HEK293 (cell line): Measurements from ENCODE around the gene NUDT6.
"Not testable (repeated sequence)": the region's sequence is repeated elsewhere in the genome, so short reads cannot be mapped to it uniquely, and the experiment has no call there.

Source experiments
- CTCF ChIA-PET: fragments of 350-600 bp; formaldehyde crosslinking; extraction: SDS; loops from one replicate; lab custom pipeline; 2021; ENCODE audit warnings: antibody characterized with exemption; lab: Yijun Ruan, JAX
- POLR2A ChIA-PET: fragments of 300-600 bp; formaldehyde crosslinking; extraction: SDS; loops from one replicate; lab custom pipeline; 2020; ENCODE audit warnings: antibody characterized with exemption, inconsistent platforms; lab: Yijun Ruan, JAX
- H3K27ac ChIP-seq: fragments of 200-500 bp; sonication (Bioruptor generic); 2 replicates; pipeline ENCODE4 v1.5.1; 2014; ENCODE audit warnings: low read depth, low read length, control low read depth, inconsistent platforms; ENCODE audit errors: extremely low read depth
- H3K36me3 ChIP-seq, 2 experiments: fragments of 200-500 bp in 1 of 2; sonication (Bioruptor generic) in 1 of 2; 1 replicate in 1 of 2; 2 replicates in 1 of 2; pipeline ENCODE4 v1.5.1; 2014 to 2017; ENCODE audit warnings: inconsistent platforms in 2 of 2, low read length in 2 of 2; ENCODE audit not compliant: control insufficient read depth in 2 of 2, insufficient read depth in 1 of 2
- H3K4me1 ChIP-seq: fragments of 200-500 bp; sonication (Bioruptor generic); 2 replicates; pipeline ENCODE4 v1.5.1; 2014; ENCODE audit warnings: mild to moderate bottlenecking, low read length, inconsistent platforms; ENCODE audit not compliant: control insufficient read depth, insufficient read depth
- H3K4me3 ChIP-seq: 2 replicates; pipeline ENCODE4 v1.5.1; 2011; ENCODE audit warnings: low read depth, mild to moderate bottlenecking, control low read depth, low read length, moderate library complexity
- H3K9me3 ChIP-seq: fragments of 200-500 bp; sonication (Bioruptor generic); 2 replicates; pipeline ENCODE4 v1.5.1; 2014; ENCODE audit warnings: low read depth, low read length, inconsistent platforms; ENCODE audit not compliant: control insufficient read depth, insufficient read depth
- EGR2 ChIP-seq: fragments of 450-650 bp; formaldehyde crosslinking; IDR thresholded peaks from 2 replicates; pipeline ENCODE4 v1.5.1; 2016; ENCODE audit warnings: low read depth, missing biosample characterization, missing genetic modification characterization
- HIC1 ChIP-seq: fragments of 450-650 bp; formaldehyde crosslinking; IDR thresholded peaks from 2 replicates; pipeline ENCODE4 v1.5.1; 2016; ENCODE audit warnings: missing biosample characterization, missing genetic modification characterization
- KLF10 ChIP-seq: fragments of 450-650 bp; IDR thresholded peaks from 2 replicates; pipeline ENCODE4 v1.5.1; 2018; ENCODE audit warnings: missing biosample characterization, mild to moderate bottlenecking, missing genetic modification characterization
- KLF8 ChIP-seq: fragments of 450-650 bp; formaldehyde crosslinking; IDR thresholded peaks from 2 replicates; pipeline ENCODE4 v1.5.1; 2016; ENCODE audit warnings: missing biosample characterization, missing genetic modification characterization
- PRDM1 ChIP-seq: fragments of 450-650 bp; formaldehyde crosslinking; IDR thresholded peaks from 2 replicates; pipeline ENCODE4; 2016; ENCODE audit warnings: missing biosample characterization, missing genetic modification characterization
- SETDB1 ChIP-seq: IDR thresholded peaks from one replicate; pipeline ENCODE4 v1.6.1; 2017; ENCODE audit warnings: mild to moderate bottlenecking, low read length, moderate library complexity, mixed read lengths; ENCODE audit not compliant: insufficient read length
- SP3 ChIP-seq: fragments of 450-650 bp; formaldehyde crosslinking; IDR thresholded peaks from 2 replicates; pipeline ENCODE4 v1.5.1; 2016; ENCODE audit warnings: missing biosample characterization, missing genetic modification characterization
- TRIM28 ChIP-seq: IDR thresholded peaks from 2 replicates; pipeline ENCODE4 v1.6.1; 2011; ENCODE audit warnings: low read length, control low read depth, borderline replicate concordance
- WT1 ChIP-seq: fragments of 450-650 bp; formaldehyde crosslinking; IDR thresholded peaks from 2 replicates; pipeline ENCODE4 v1.5.1; 2016; ENCODE audit warnings: missing biosample characterization, missing genetic modification characterization
- ZBTB11 ChIP-seq: fragments of 450-650 bp; formaldehyde crosslinking; conservative IDR thresholded peaks from 2 replicates; pipeline ENCODE4 v1.5.1; 2016; ENCODE audit warnings: low read depth, missing biosample characterization, missing genetic modification characterization
- ZBTB6 ChIP-seq: fragments of 450-650 bp; formaldehyde crosslinking; IDR thresholded peaks from 2 replicates; pipeline ENCODE4 v1.5.1; 2017; ENCODE audit warnings: missing biosample characterization, missing genetic modification characterization
- ZBTB8A ChIP-seq: fragments of 450-650 bp; formaldehyde crosslinking; IDR thresholded peaks from 2 replicates; pipeline ENCODE4 v1.5.1; 2016; ENCODE audit warnings: missing biosample characterization, missing genetic modification characterization
- ZFHX2 ChIP-seq: fragments of 450-650 bp; formaldehyde crosslinking; conservative IDR thresholded peaks from 2 replicates; pipeline ENCODE4 v1.5.1; 2016; ENCODE audit warnings: missing biosample characterization, missing genetic modification characterization
- ZNF114 ChIP-seq: fragments of 450-650 bp; formaldehyde crosslinking; IDR thresholded peaks from 2 replicates; pipeline ENCODE4 v1.5.0; 2017; ENCODE audit warnings: missing biosample characterization, missing genetic modification characterization
- ZNF174 ChIP-seq: fragments of 450-650 bp; formaldehyde crosslinking; IDR thresholded peaks from 2 replicates; pipeline ENCODE4 v1.5.0; 2017; ENCODE audit warnings: missing biosample characterization, mild to moderate bottlenecking, missing genetic modification characterization
- ZNF366 ChIP-seq: fragments of 450-650 bp; formaldehyde crosslinking; conservative IDR thresholded peaks from 2 replicates; pipeline ENCODE4 v1.5.1; 2016; ENCODE audit warnings: missing biosample characterization, missing genetic modification characterization
- ZNF37A ChIP-seq: fragments of 450-650 bp; IDR thresholded peaks from 2 replicates; pipeline ENCODE4 v1.5.1; 2018; ENCODE audit warnings: missing biosample characterization, missing genetic modification characterization
- ZNF426 ChIP-seq: fragments of 450-650 bp; formaldehyde crosslinking; IDR thresholded peaks from 2 replicates; pipeline ENCODE4 v1.5.1; 2017; ENCODE audit warnings: missing biosample characterization, missing genetic modification characterization, mild to moderate bottlenecking, inconsistent platforms, moderate library complexity
- ZNF510 ChIP-seq: fragments of 450-650 bp; formaldehyde crosslinking; IDR thresholded peaks from 2 replicates; pipeline ENCODE4 v1.5.1; 2018; ENCODE audit warnings: mild to moderate bottlenecking, missing genetic modification characterization, missing biosample characterization; ENCODE audit not compliant: insufficient replicate concordance
- ZNF544 ChIP-seq: fragments of 450-650 bp; formaldehyde crosslinking; IDR thresholded peaks from 2 replicates; pipeline ENCODE4 v1.5.0; 2017; ENCODE audit warnings: missing biosample characterization, missing genetic modification characterization
- ZNF585B ChIP-seq: fragments of 450-650 bp; formaldehyde crosslinking; IDR thresholded peaks from 2 replicates; pipeline ENCODE4 v1.5.1; 2016; ENCODE audit warnings: missing biosample characterization, missing genetic modification characterization
- ZNF596 ChIP-seq: fragments of 450-650 bp; IDR thresholded peaks from 2 replicates; pipeline ENCODE4 v1.5.0; 2018; ENCODE audit warnings: missing biosample characterization, mild to moderate bottlenecking, missing genetic modification characterization, moderate library complexity
- ZNF843 ChIP-seq: fragments of 450-650 bp; formaldehyde crosslinking; IDR thresholded peaks from 2 replicates; pipeline ENCODE4 v1.5.1; 2016; ENCODE audit warnings: missing biosample characterization, missing genetic modification characterization
- ZSCAN23 ChIP-seq: fragments of 450-650 bp; formaldehyde crosslinking; IDR thresholded peaks from 2 replicates; pipeline ENCODE4 v1.5.1; 2016; ENCODE audit warnings: missing biosample characterization, missing genetic modification characterization
- ZSCAN30 ChIP-seq: fragments of 450-650 bp; IDR thresholded peaks from 2 replicates; pipeline ENCODE4 v1.5.1; 2018; ENCODE audit warnings: missing biosample characterization, mild to moderate bottlenecking, missing genetic modification characterization, moderate library complexity

NUDT6 gene

GRCh38 chr4:122845066-122845465 is 77.3 kb downstream of the NUDT6 start:
- TF ChIP-seq ZBTB6 (tag by site-specific recombination) (no peak), ZBTB11 (no peak), ZSCAN23 (no peak), SETDB1 (no peak), ZSCAN30 (tag by site-specific recombination) (no peak), ZNF585B (tag by site-specific recombination) (no peak), ZNF596 (no peak), PRDM1 (tag by site-specific recombination) (no peak), ZFHX2 (tag by site-specific recombination) (no peak), ZNF114 (tag by site-specific recombination) (no peak), ZNF426 (tag by site-specific recombination) (no peak), ZNF510 (tag by site-specific recombination) (no peak), ZNF174 (tag by site-specific recombination) (no peak), ZNF37A (tag by site-specific recombination) (no peak)
- POLR2A ChIA-PET = no interaction called here
- Histone ChIP-seq H3K4me3 (no peak overlapping the region), H3K36me3 (no peaks in the 10 kb centered on the region), H3K27ac (no peak overlapping the region), H3K4me1 (peaks cover 8% of the 10 kb centered on the region), H3K9me3 (no peaks in the 10 kb centered on the region)
- CTCF ChIA-PET = interaction anchor here (0.6 kb wide), 1 partner anchor 65 kb away, joined by 3 read pairs; no protein-coding TSS in a partner anchor

- POLR2A ChIA-PET, H3K27ac ChIP-seq, H3K36me3 ChIP-seq, H3K4me1 ChIP-seq, H3K9me3 ChIP-seq, CTCF ChIA-PET, H3K4me3 ChIP-seq: not testable (repeated sequence)
- TF ChIP-seq ZNF366 (tag by site-specific recombination) = peak; percentile 83
Measured at GRCh38 chr4:122844391-122844790, 78.0 kb downstream of the NUDT6 start.

- ChIA-PET CTCF (no interaction called here), POLR2A (no interaction called here)
- Histone ChIP-seq H3K4me3 (no peak overlapping the region), H3K27ac (no peak overlapping the region), H3K4me1 (peaks cover 8% of the 10 kb centered on the region), H3K9me3 (no peaks in the 10 kb centered on the region), H3K36me3 (peaks cover 0 to 9% of the 10 kb centered on the region in 2 experiments; a peak in 1 of 3 replicates)
- peak; percentile 70; the same call in 1 of the 2 replicates for TF ChIP-seq KLF8 (tag by site-specific recombination)
- no peak for TF ChIP-seq ZBTB8A (tag by site-specific recombination)
- TF ChIP-seq KLF10 (tag by site-specific recombination) = peak; percentile 60; the same call in 1 of the 2 replicates
- no peak for TF ChIP-seq EGR2 (tag by site-specific recombination)
- TF ChIP-seq TRIM28 = peak; percentile 70; the same call in 1 of the 2 replicates
- TF ChIP-seq ZNF544 (tag by site-specific recombination) = no peak
- TF ChIP-seq ZNF843 (tag by site-specific recombination) = peak; percentile 95
- peak; percentile 28; the same call in 1 of the 2 replicates for TF ChIP-seq SP3 (tag by site-specific recombination)
- TF ChIP-seq HIC1 (tag by site-specific recombination) = peak; percentile 73; the same call in 1 of the 2 replicates
- TF ChIP-seq WT1 (tag by site-specific recombination) = peak; percentile 81
Measured at GRCh38 chr4:122842984-122843531, 79.3 kb downstream of the NUDT6 start.
